Fibroblast of mammary gland (primary cell): ENCODE measurements around the gene CTPS1.

Experiments used
- DNase-seq: peaks from one replicate; pipeline ENCODE4 v3.0.0-alpha.2; 2010; ENCODE audit warnings: low read depth
- H3K4me3 ChIP-seq: 2 replicates; pipeline ENCODE4 v1.5.1; 2011; ENCODE audit warnings: low read depth, mild to moderate bottlenecking, low read length, moderate library complexity; ENCODE audit not compliant: control insufficient read depth
- TF ChIP-seq, protein P1 (sequence below): conservative IDR thresholded peaks from 2 replicates; pipeline ENCODE4 v1.5.1; 2011; ENCODE audit warnings: low read depth, low read length, inconsistent platforms; ENCODE audit not compliant: control insufficient read depth, insufficient read depth

The CTPS1 gene

DNA sequence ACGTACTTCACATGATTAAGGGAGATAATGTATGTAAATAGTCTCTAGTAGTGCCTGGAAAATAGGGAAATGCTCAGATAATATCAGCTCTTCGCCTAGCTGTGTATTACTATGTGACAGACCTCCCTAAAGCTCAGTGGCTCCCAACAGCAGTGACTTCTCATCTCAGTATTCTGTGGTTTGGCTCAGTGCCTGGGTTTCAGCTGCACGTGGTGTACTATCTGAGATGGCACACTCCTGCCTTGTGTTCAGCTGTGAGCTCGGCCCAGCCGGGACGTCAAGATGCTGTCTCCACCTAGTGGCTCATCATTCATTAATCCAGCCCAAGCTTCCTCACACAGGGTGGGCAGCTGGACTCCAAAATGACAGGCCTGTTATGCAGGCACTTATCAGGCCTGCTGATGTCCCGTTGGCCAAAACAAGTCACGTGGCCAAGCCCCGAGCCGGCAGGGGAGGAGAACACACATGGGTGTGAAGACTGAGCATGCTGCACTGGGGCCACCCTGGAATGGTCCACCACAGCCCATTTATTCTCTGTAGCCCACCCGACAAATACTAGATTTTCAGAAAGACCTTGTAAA, 24.2 kb downstream of the CTPS1 start:
- peak; percentile 99 for DNase-seq
- no peak overlapping the region for H3K4me3 ChIP-seq
- TF ChIP-seq, protein P1, sequence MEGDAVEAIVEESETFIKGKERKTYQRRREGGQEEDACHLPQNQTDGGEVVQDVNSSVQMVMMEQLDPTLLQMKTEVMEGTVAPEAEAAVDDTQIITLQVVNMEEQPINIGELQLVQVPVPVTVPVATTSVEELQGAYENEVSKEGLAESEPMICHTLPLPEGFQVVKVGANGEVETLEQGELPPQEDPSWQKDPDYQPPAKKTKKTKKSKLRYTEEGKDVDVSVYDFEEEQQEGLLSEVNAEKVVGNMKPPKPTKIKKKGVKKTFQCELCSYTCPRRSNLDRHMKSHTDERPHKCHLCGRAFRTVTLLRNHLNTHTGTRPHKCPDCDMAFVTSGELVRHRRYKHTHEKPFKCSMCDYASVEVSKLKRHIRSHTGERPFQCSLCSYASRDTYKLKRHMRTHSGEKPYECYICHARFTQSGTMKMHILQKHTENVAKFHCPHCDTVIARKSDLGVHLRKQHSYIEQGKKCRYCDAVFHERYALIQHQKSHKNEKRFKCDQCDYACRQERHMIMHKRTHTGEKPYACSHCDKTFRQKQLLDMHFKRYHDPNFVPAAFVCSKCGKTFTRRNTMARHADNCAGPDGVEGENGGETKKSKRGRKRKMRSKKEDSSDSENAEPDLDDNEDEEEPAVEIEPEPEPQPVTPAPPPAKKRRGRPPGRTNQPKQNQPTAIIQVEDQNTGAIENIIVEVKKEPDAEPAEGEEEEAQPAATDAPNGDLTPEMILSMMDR: peak; percentile 45

DNA sequence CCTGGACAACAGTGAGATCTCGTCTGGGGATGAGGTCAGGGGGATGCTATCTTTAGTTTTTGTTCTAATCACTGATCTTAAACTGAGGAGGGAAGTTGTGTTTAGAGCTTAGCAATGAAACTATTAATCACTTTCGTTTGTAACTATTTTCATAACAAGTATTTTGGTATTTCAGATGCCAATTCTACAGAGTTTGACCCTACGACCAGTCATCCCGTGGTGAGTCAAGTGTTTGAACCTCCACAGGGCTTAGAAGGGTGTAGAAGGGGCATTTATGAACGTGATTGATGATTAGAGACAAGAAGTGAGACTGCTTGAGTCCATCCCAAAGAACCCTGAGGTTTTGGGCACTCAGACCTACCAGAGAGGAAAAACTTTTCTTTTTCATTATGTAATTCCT, 26.4 kb downstream of the CTPS1 start:
- TF ChIP-seq, protein P1: no peak
- no peak overlapping the region for H3K4me3 ChIP-seq
- no peak for DNase-seq

DNA sequence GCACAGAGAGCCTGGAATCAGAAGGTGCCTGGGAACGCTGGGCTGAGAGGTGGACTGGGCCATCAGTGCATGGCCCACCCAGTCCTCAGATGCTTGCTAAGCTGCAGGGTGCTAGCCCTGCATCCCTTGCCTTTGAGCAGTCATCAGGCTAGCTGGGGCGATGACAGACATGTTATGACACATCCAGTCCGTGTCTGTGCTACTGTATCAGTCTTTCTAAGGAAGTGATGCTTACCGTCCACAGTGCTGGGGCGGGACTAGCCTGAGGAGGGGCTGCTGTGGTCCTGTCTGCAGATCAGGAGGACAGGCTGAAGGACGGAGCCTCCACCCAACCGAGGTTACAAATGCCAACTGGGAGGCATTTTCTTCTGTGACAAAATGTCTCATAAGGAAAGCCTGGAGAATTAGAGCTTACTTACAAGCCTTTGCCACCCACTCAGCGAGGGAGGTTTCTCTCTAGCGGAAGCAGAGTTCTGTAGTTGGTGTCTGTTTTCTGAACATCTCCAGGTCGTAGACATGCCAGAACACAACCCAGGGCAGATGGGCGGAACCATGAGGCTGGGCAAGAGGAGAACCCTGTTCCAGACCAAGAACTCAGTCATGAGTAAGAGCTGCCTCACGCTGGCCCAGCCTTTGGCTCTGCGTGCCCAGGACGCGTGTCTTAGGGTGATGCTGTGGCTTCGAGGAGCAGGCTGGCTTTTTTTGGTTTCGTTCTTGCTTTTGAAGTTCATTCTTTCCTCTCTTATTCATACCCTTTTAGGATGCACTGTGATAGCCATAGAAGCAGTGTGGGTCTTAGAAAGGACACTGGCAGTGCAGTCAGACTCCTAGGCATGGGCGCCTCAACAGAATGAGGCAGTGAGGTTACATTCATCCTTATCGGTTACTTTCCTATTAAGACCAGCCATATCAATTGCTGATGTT, 27.7 kb downstream of the CTPS1 start:
- peak; percentile 38 for DNase-seq
- TF ChIP-seq, protein P1: no peak
- no peak overlapping the region for H3K4me3 ChIP-seq

- no peak overlapping the region for H3K4me3 ChIP-seq
- DNase-seq: no peak
- TF ChIP-seq, protein P1: no peak
These were observed 30.0 kb downstream of the CTPS1 start for GRCh38 chr1:41009466-41009865.

- DNase-seq: no peak
- H3K4me3 ChIP-seq: no peak overlapping the region
- TF ChIP-seq, protein P1: no peak
These were observed 30.8 kb downstream of the CTPS1 start for GRCh38 chr1:41010345-41010744.

DNA sequence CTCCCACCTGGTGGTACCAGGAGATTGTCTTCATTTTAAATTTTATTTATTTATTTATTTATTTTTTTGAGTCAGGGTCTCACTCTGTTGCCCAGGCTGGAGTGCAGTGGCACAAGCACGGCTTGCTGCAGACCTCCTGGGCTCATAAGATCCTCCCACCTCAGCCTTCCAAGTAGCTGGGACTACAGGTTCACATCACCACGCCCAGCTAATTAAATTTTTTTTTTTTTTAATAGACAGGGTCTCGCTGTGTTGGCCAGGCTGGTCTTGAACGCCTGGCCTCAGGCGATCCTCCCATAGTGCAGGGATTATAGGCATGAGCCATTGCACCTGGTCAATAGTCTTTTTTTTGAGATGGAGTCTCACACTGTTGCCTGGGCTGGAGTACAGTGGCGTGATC, 33.5 kb downstream of the CTPS1 start:
- DNase-seq: no peak
- no peak overlapping the region for H3K4me3 ChIP-seq
- TF ChIP-seq, protein P1: no peak
